ENCODE results near the gene GLI3.

DNA sequence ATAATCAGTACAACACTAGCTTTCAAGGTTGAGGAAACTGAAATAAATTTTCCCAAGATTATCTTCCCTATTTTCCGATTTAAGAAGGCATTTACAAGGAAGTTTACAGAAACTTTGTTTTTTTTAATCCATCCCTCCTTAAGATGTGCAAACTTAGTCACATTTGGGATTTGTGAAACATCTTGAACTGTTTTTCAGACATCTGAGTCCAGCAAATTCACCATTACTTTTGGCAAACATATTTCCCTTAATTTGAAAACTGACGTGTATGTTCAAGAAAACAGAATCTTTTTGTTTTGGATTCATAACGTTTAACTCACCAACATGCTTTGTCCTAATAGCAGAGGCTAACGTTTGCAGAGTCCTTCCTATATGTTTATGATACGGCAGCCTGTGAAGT is 19.5 kb downstream of the GLI3 start:
- TF ChIP-seq, protein P1, sequence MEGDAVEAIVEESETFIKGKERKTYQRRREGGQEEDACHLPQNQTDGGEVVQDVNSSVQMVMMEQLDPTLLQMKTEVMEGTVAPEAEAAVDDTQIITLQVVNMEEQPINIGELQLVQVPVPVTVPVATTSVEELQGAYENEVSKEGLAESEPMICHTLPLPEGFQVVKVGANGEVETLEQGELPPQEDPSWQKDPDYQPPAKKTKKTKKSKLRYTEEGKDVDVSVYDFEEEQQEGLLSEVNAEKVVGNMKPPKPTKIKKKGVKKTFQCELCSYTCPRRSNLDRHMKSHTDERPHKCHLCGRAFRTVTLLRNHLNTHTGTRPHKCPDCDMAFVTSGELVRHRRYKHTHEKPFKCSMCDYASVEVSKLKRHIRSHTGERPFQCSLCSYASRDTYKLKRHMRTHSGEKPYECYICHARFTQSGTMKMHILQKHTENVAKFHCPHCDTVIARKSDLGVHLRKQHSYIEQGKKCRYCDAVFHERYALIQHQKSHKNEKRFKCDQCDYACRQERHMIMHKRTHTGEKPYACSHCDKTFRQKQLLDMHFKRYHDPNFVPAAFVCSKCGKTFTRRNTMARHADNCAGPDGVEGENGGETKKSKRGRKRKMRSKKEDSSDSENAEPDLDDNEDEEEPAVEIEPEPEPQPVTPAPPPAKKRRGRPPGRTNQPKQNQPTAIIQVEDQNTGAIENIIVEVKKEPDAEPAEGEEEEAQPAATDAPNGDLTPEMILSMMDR (IDR thresholded peaks at IDR 0.05) = no peak
- TF ChIP-seq POLR2A (IDR thresholded peaks at IDR 0.05) = no peak

Data from heart left ventricle (tissue), 13 donors.